Measurements from ENCODE around the gene AGMO. TPM values are rescaled to one million over a fixed set of nuclear protein-coding genes. Genes with fewer than 3 reads are reported as not detected.
A peak's percentile ranks its signal among the peaks of the same experiment; 100 is the strongest.

AGMO gene
- polyA plus RNA-seq, 10 donors = 0.20 to 0.71 (median 0.38) TPM

DNA sequence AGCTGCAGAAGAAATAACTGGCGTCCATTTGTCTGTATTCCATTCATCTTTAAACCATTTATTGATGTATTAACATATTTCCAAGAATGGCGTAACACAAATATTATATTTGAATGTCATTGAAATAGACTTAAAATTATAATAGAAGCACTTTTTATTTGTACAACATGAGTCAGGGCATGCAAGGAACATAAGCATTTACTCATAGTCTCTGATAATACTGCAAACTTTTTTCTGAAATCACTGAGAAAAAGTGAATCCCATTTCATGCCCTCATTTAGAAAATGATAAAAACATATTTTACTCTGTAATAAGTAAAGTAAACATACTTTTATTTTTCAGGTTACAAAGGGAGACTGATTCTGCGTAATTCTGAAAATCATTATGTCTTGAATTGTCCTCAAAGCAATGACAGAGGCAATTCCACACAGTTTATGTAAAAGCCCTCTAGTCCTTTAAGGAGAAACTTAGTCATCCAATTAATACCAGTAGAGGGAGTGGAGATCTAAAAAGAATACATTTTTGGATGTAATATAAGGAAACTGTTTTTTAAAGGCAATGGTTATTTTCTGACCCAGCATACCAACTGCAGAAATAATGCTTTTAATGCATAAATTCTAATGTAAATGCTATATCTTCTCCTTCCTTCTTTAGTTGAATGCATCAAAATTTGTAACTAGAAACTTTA, 58.1 kb downstream of the AGMO start:
- peak in 1 of 3 donors; percentile 35 for DNase-seq

DNA sequence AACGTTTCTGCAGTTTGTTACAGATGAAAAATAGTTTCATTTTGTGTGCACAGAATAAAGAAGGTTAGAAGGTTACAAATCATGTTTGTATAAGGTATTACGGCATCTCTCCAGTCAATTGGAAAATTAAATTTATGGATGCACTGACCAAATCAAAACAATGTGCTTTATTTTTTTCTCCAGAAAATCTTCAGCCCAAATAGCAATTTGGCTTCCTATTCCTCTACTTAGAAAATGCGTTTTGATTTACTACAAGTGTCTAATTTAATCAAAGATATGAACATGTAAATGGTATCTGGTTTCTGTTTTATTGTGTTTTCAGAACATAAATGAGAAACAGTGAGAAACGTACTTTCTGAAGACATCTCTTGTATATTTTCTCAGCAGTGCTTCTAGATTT, 63.4 kb downstream of the AGMO start:
- peak in 1 of 3 donors; percentile 49 for DNase-seq

DNA sequence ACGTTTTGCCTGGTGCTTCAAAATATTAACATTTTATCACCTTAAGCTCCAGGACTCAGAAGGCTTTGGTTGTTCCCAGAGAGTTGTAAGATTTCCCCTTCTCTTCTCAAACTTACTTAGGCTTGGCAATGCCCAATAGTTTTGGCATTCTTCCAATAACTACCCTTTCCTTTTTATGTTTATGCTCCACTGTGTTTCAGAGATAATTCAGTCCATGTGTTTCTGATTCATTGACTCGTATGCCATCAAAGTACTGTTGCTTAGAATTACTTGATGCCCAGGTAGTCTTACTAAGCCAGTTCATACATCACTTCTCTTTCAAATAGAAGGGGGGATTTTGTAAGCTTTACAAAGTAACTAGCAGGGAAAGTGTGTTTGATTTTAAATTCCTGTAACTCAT, 66.6 kb downstream of the AGMO start:
- no peak for DNase-seq

DNA sequence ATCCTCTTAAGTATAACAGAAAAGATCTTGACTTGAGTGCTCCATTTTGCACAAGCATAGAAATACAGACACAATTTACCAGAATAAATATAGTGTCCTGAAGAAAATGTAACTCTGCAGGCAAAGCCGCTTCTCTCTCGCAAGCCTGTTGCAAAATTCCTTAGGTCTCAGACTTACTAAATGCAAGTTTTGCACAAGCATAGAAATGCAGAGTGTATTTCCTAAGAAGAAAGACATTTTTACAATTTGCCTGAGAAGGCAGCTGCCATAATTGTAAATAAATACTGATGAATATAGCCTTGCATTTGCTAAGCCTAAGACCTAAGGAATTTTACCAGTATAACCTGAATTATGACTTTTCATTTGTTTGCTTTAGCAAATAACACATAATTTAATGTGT, 67.1 kb downstream of the AGMO start:
- DNase-seq = no peak

DNA sequence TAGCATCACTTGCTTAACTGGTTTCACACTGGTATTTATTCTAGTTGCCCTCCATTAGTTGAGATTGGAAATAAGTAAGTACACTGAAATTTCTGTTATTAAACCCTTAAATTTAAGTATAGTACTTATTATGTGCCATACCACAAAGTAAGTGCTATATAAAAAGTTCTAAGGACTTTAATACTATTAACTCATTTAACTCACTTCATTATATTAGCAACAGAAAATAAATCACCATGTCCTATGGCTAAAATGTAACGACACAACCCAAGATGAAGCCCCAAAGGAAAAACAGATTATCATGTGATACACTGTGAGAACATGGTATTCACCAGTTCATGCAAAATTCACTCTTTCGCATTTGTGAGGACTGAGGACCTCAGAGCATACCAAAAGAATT, 70.5 kb downstream of the AGMO start:
- DNase-seq = no peak

DNA sequence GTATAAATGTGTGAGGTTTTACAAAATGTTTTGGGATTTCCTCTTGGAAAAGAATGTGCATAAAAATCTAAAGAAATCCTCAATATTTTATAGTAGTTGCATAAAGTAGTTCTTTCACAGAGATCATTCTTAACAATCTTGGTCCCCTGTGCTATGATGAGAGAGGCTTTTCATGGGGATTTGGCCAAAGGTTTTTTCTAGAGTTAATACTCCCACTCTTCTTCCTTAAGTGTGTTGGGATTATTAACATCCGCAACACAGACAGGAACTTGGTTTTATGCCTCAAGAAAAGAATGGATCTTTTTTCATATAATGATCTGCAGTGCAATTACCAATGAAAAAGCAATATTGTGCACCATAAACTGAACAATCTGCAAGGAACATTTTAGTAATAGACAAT, 71.5 kb downstream of the AGMO start:
- peak; percentile 47 to 84 (median 59) for DNase-seq

DNA sequence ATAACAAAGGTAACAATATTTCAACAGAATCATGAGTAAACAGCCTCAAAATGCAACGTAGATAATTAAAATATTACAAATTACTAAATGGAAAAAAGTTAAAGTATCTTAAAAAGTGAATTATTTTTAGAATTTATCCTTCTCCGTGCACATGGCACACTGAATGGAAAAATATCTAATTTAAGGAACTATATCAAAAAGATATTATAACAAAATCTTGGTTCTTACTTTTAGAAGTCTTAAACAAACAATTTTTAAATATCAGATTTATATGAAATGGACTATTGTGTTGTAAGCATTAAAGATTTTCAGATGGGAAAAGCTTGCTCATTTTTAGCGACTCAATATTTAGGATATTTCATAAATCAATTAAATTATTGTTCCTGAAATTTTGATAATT, 72.0 kb downstream of the AGMO start:
- no peak for DNase-seq

DNA sequence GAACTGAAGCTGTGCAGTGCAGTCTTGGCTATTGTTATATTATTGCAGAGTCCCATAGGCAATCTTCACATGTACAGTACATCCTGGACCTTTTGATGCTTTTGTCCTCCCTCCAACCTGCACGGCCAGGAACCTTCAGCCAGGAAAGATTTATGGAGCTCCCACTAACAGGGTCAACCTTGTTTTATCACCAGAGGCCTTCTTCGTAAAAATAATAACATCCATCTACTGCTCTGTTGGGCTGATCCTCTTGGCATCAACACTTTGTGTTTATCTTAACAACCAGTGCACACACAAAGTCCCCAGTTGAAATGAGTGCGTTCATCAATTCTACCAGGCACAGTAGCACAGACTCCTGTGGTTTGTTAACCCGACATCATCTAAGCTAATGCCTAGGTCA, 72.4 kb downstream of the AGMO start:
- DNase-seq = peak; percentile 66 to 91 (median 82)

DNA sequence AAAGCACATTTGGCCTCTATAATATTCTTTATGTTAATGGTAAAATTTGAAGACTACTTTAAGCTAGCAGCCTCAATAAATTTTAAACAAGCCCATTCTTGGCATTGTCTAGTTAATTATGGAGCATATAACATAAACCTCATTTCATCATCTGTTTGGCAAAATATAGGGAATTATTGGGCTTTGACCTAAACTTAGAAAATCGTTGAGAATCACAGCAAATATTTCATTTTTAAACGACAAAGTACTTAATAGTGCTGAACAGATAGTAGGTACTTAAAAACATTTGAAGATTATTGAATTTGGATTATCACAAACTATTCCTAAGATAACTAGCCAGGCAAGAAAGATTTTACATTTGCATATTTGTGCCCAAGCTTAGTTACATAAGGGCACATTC, 73.4 kb downstream of the AGMO start:
- peak in 1 of 3 donors; percentile 49 for DNase-seq

DNA sequence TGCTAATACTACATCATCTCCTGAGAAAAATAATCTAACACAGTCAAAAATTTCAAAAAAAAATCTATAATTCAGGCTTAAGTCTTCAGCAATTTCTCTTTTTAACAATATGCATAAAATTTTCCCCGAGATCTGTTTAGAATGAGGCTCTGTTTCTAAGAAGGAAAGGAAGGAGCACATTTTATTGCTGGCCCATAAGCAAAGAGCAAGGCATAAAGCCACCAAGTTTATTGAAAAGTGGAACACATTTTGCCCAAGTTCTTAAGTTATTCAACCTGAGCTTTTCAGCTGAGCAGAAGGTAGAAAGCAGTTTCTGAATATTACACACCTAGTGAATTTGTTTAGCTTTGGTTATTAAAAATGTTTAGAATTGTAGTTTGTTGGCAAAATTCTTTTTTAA, 73.9 kb downstream of the AGMO start:
- peak in 1 of 3 donors; percentile 49 for DNase-seq

DNA sequence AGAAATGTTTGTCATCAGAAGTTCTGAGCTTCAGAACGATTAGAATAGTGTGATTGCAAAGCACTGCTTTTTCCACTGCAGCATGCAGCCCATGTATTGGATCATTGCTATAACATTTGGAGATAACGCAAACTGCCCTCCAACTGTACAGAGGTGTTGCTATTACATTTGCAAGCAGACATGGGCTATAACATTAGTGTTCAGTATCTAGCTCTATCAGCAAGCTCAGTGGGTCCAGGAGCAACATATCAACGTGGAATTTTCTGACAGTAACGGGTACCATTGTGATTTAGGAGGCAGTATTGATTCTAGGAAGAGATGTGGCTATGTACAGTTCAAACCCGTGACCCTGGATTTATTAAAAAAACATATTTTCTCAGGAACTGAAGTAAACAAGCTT, 75.8 kb downstream of the AGMO start:
- DNase-seq = no peak

DNA sequence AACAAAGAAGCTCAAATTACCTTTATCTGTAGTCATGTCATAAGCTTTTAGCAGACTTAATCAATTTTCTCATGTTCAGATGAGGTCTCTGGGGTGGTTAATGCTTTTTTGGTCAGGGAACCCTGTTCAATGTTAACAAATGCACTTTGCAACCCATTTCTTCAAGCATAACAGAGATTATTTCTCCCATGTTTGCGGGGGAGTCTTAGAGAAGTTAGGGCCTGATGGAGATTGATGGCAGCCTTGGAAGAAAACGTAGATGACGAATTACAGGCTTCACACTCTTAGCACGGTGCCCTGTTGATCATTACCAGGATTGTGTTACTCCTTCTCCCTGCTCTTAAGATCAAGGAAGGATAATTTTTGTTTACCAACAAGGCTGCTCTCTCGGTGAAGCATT, 76.4 kb downstream of the AGMO start:
- no peak for DNase-seq

DNA sequence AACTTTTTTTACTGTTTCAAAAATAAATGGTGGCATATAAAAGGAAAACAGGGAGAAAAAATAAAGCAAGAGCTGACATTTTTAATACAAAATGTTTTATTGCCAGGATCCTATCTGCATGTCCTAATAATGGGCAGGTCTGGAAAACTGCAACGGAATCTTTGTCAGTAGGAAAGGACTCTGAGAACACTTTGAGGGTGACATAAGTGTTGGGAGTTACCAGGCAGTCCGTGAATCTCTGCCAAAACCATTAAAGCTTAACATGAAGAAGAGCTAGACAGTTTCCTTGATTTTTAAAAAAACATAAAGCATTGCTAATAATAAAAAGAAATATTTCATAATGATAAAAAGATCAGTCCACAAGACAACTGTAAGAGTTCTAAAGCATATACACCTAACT, 80.7 kb downstream of the AGMO start:
- DNase-seq = no peak

DNA sequence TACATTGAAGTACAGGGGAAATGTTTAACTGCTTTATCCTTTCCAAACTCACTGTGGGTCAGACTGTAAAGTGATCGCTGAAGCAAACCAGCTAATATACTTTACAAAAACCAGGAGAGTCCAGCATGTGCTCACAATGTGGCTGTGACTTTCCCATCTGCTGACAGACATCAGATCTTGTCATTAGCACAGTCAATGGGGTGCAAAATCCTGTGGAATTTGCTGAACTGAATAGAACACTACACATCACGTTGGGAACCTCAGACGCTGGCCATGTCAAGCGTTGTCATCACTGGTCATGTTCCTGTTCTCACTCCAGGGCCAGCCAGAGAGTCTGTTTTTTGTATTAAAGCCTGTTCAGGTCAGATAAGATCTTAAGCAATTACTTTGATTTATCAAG, 83.4 kb downstream of the AGMO start:
- DNase-seq = no peak

DNA sequence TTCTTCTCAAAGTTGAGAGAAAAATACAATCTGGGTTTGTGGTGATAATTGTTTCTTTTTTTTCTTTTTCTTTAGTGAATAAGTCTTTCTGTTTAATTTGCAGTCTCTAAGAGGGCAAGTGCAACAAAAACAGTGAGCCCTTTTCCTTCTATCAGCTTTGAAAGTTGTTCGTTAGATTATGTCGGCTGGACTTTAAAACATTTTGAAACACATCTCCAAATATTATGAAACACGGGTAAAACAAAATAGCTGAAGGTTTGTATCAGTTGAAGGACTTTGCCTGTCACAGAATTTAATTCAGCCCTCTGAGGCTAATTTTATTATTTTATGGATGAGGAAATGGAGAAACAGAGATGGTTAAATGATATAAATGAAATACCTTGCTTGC, 85.3 kb downstream of the AGMO start:
- no peak for DNase-seq

DNA sequence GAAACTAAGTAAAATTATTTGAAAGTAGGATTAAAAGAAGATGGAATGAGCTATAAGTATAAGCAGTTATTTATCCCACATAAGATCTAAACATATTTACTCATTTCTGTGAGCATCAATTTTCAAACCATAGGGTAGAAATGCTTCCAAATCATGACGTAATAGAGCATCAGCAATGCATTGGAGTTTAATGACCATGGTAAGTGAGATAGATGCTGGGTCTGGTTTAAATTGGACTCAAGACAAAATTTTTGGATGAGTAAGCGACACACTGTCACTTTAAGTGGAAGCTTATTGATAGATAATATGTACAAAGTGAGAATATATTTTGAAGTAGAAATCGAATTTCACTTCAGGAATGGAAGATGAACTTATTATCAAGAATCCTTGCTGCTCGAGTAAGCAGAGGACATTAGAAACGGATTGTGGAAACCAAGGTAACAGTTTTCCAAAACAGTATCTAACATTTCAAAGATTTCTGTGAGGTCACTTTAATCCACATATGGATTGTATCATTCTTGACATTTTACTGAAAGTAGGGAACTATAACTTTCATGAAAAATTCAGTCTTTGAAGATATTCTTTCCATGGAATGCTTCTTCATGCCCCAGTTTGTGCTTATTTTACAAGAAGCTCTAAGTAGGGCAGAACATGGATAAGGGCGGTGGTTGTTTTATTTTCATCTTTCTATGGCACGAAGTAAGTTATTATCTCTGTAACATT, 85.8 kb downstream of the AGMO start:
- DNase-seq = peak; percentile 58 to 81 (median 75)

DNA sequence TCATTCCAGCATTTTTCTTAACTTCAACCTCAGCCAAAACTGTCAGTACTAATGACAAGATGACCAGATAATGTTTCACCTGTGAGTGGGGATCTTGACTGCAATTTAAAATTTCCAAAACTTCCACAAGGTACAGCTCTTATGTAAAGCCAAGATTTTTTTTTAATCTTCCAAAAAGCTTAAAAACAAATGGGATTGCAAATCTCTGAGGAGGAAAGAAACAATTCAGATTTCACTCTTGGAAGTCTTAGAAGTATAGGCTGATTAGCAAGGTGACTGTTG, 90.2 kb downstream of the AGMO start:
- DNase-seq = peak in 2 of 3 donors; percentile 39 to 72

DNA sequence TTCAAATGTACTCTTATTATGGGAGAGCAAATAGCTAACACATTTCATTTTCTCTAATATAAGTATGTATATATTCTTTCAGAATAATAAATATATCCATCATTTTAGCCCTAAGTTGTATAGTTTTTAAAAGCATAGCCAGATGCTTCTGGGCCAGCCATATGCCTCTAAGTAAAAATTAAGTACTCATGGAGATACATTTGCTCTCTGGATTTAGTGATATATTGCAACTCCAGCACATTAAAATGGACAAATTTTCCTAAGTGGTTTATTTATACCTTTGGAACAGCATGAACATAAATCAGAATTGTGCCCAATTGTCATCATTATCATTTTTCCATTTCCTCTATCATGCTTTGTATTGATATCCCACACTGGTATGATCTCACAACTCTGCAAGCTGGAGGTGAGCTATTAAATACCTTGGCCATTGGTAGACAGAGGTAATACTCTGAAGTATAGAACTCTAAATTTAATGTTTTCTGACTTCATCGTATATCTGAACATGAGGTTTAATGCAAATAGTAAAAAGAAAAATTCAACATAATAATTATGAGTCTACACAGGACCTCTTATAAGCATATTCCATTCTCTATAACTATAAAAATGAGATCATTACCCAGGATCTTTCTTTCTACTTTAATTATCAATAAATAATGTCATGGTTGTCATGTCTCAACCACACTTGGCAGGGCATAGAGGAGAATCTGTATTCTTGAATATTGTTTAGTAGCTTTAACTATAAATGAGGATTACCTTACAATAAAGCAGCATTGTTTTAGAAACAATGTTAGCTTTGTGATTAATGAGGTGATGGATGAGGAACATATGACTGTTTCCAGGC, 90.8 kb downstream of the AGMO start:
- DNase-seq = peak in 1 of 3 donors; percentile 39

DNA sequence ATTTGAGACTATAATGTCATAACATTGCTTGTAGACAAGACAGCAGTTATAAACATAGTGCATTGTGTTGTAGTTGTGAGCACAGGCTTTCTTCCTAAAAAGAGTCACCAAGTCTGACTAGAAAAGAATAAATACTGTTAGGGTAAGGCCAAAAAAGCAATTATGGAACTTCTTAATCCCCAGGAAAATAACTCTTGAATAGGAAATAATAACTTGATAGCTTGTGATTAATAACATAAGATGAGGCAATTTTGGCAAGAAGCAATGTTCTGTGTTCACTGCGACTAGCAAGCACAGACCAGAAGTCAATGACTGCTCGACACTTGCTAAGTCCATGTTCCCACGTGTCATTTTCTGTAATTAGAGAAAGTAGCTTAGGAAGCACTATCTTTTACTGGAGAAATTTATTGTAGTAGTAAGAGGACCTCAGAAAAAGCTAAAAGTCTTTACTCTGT, 97.1 kb downstream of the AGMO start:
- DNase-seq = peak in 1 of 3 donors; percentile 73

DNA sequence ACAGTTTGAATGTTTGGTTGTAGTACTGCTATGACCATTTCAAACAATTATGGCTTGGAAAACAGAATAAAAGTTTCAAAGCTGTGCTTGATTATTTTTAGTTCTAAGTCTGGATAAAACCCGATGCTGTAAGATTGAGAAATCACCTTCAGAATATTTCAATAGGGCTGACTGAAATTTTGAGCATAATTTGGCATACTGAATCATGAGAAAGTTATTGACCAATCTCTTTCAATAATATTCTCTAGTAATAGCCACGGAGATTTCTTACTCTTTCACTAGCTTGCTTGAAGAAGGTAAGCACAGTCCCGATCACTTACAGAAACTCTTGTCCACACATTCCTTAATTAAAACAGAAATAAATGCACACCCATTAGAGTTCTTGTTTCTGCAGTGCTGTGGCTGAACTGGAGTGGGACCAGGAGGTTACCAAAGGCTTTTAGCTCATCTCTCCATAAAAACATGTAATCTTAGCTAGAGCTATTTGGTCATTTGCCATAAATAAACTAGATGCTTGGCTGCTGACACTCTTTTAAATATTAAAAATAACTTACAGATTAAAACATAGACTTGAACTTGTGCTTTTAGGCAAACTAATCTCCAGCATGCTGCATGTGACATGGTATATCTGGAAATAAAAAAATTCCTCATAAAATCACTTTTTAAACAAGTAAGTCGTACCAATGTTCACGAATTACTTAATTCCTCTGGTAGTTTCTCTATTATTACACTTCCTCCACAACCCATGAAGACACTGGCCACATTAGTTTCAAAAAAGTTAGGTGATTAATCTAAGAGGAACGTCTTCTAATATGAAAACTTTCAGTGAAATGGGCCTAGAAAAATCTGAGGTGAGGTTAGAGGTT, 97.8 kb downstream of the AGMO start:
- DNase-seq = peak in 1 of 3 donors; percentile 61

DNA sequence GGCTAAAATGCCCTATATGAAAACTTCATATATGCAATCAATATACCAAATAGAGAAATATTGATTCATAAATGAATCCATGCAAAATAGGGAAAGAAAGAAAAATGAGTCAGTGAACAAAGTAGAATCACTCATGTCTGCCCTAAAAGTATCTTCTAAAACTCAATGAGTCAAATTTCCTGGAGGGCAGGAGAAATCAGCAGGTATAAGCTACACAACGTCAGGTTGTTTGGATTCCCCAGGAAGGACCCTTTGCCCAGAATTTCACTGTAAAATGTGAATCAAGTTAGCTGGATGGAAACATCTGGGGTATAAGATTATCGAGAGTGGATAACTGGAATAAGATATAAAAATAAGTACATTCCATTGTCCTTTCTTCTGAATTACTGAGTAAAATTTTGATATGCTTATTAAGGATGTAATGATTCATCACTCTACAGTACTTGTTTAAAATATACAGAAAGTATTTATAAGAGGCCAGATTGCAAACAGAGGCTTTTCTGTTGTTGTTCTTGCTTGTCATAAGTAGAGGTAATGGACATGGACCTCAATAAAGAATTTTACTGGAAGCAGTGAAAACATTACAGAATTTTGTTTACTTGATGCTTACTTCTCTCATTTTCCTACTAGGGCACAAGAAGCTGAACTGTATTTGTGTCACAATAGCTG, 99.0 kb downstream of the AGMO start:
- DNase-seq = no peak
